22Rv1 (cell line): ENCODE data around the gene ZNF99.
A peak's percentile ranks its signal among the peaks of the same experiment; 100 is the strongest.

Experiments used
- H3K27ac ChIP-seq: fragments of 450-650 bp; 2 replicates; pipeline ENCODE4 v1.5.1; 2017
- CTCF ChIP-seq: fragments of 450-650 bp; IDR thresholded peaks from 2 replicates; pipeline ENCODE4 v1.5.1; 2017; ENCODE audit warnings: mild to moderate bottlenecking
- ZFX ChIP-seq: fragments of 450-650 bp; IDR thresholded peaks from 2 replicates; pipeline ENCODE4 v1.6.1; 2017; ENCODE audit warnings: antibody characterized with exemption, borderline replicate concordance

ZNF99 gene

GRCh38 chr19:22783651-22784410 lies at the start of gene ZNF99:
Gene ZNF99, minus strand, starts transcription at chr19:22784151. Its CDS starts 135 bp downstream, at chr19:22784016.
- peak within 1 kb of the TSS; percentile 44 for H3K27ac ChIP-seq
- no peak for TF ChIP-seq ZFX
- no peak for TF ChIP-seq CTCF

DNA sequence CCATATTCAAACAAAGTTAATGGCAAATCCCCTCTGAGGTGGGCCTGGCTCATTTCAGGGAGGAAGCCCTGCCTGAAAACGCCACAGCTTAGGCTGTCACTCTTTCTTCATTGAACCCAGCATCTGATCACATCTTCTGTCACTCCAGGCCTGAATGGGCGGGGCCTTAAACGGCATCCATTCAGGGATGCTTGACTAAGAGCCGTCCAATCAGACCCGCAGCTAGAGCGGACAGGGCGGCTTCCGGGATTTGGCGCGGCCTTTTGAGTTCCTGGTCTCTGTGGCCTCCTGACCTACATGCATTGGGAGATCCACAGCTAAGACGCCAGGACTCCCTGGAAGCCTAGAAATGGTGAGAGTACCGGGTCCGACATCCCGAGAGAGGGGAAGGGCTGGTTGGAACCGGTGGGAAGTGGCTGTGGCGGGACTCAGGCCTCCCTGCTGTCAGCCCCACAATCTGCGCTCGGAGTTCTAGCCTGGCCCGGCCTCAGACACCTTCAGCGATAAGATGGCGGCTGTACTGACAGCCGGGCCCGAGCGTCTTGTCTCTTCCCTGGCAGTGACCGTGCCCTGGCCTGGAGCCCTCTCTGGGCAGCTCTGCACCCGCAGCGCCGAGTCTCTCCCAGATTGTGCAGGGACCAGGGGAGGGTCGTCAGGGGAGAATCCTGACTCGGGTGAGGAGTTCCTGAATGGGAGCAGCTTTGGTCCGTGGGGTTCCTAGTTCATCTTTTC lies 48.2 kb upstream of the ZNF99 start, which contains the start of gene ZNF723:
TSS of gene ZNF723 (plus strand) at position 261 of the 732 bp plus-strand sequence. CDS start at position 350, 89 bp downstream.
- TF ChIP-seq CTCF (no peak), ZFX (no peak)
- no peak within 1 kb of the TSS for H3K27ac ChIP-seq

DNA sequence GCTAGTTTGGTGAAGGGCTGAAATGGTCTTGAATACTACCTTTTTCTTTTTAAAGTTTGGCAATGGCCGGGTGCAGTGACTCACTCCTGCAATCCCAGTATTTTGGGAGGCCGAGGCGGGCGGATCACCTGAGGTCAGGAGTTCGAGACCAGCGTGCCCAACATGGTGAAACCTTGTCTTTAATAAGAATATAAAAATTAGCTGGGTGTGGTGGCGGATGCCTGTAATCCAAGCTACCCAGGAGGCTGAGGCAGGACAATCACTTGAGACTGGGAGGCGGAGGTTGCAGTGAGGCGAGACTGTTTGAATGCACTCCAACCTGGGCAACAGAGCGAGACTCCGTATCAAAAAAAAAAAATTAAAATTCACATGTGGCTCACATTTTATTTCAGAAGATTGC lies 47.3 kb upstream of the ZNF99 start:
- TF ChIP-seq CTCF (no peak), ZFX (no peak)
- H3K27ac ChIP-seq = no peak overlapping the region

DNA sequence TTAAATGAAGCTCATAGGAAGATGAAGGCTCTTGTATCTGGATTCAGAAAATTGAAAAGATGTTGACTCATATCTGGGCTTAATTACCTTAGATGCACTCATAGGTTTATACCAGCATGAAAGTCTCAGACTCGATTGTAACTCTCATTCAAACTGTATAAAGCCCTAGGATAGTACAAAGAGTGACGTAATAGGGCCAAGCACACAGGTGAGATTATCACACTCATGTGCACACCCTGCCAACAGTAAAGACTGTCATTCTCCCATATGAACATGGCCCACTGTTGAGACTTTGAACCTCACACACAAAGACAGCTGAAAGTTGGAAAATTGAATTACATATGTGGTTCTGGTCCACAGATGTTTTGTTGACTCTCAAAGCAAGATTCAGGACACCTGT lies 30.2 kb upstream of the ZNF99 start:
- TF ChIP-seq CTCF (no peak), ZFX (no peak)
- no peak overlapping the region for H3K27ac ChIP-seq

- TF ChIP-seq CTCF (no peak), ZFX (no peak)
- no peak overlapping the region for H3K27ac ChIP-seq
Measured at GRCh38 chr19:22807061-22807835, 23.3 kb upstream of the ZNF99 start.

DNA sequence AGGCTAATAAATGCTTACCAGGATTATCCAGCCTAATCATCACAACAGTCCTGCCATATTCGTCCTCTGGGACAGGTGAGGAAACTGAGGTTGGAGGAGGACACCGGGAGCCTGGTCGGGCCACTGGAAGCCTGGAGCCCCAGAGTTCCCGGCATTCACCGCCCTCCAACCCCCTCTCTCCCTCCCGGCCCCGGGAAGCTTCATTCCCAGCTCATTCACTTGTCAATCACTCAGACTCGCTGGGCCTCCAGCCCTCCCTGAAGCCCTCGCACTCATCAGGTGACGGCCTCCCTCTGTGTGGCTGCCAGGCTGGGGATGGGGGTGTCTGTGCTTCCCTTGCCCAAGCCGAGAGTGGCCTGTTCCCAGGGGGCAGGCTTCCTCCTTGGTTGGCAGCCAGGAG lies 22.5 kb upstream of the ZNF99 start:
- no peak overlapping the region for H3K27ac ChIP-seq
- TF ChIP-seq ZFX (no peak), CTCF (no peak)
